Astrocyte of the cerebellum (primary cell): ENCODE measurements around the gene SEPHS2.

Source experiments
- DNase-seq: peaks from one replicate; pipeline ENCODE4 v3.0.0-alpha.2; 2011; ENCODE audit warnings: low read depth
- H3K4me3 ChIP-seq: 2 replicates; pipeline ENCODE4 v1.5.1; 2011; ENCODE audit warnings: mild to moderate bottlenecking, low read depth, low read length, moderate library complexity
- in situ Hi-C: cut with HindIII; loops from 2 replicates; pipeline ENCODE4 v1.10.0; 2017; ENCODE audit warnings: low sequenced_read_pairs
- TF ChIP-seq, protein P1 (sequence below): IDR thresholded peaks from 2 replicates; pipeline ENCODE4 v1.5.1; 2012; ENCODE audit warnings: low read length, low read depth, moderate library complexity, mild to moderate bottlenecking; ENCODE audit errors: missing control alignments

The SEPHS2 gene

DNA sequence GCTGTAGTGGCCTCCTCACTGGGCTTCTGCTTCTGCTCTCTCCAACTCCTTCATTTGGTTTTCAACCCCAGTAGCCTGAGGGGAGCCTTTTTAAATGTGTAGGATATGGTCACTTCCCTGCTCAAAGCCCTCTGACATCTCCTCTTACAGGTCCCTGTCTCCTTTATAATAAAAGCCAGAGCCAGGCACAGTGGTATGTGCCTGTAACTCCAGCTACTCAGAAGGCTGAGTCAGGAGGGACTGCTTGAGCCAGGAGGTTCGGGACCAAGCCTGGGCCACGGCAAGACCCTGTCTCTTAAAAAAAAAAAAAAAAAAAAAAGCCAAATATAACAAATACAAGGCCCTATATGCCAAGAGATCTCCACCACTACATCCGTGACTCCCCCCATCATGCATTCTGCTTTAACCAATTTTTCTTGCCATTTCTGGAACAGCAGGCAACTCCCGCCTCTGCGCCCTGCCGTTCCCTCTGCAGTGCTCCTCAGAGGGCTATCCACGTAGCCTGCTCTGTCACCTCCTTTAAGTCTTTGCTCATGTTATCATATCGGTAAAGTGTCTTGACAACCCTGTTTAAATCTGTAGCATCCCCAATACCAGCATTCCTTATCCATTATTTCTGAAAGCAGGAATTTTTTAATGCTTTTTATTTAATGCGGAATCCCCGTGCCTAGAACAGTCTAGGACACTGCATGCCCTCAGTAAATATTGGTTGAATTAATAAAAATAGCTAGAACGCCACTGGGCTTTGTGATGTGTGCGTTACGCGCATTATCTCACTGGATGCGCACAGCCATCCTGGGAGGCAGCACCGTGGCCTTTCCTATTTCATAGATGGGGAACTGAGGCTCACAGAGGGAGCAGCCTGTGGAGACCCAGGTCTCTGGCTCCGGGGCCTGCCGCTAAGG lies 28.8 kb downstream of the SEPHS2 start:
- TF ChIP-seq, protein P1, sequence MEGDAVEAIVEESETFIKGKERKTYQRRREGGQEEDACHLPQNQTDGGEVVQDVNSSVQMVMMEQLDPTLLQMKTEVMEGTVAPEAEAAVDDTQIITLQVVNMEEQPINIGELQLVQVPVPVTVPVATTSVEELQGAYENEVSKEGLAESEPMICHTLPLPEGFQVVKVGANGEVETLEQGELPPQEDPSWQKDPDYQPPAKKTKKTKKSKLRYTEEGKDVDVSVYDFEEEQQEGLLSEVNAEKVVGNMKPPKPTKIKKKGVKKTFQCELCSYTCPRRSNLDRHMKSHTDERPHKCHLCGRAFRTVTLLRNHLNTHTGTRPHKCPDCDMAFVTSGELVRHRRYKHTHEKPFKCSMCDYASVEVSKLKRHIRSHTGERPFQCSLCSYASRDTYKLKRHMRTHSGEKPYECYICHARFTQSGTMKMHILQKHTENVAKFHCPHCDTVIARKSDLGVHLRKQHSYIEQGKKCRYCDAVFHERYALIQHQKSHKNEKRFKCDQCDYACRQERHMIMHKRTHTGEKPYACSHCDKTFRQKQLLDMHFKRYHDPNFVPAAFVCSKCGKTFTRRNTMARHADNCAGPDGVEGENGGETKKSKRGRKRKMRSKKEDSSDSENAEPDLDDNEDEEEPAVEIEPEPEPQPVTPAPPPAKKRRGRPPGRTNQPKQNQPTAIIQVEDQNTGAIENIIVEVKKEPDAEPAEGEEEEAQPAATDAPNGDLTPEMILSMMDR = no peak

DNA sequence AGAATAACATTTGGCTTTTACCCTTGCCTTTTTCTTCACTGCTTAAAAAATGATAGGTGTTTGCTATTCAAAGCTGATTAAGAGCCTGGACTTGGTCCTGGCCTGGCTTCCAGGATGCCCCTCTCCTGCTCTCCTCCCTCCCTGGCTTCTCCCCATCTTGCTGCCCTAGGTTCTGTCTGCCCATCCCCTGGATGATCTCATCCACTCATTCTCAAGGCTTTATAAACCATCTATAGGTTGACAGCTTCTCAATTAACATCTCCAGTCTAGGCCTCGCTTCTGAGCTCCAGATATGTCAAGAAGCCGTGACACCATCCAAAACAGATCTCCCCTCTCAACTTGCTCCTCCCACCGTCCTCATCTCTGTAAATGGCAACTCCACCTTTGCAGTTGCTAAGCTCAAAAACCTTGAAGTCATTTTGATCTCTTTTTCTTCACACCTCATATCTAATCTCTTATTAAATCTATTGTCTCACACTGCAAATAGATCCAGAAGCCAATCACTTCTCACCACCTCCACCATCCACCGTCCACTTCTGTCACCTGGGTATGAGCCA lies 29.5 kb downstream of the SEPHS2 start:
- TF ChIP-seq, protein P1 = no peak
- in situ Hi-C loops = no loop called here
- DNase-seq = no peak
- H3K4me3 ChIP-seq = no peak overlapping the region

More for the DNA sequence above, 28.8 kb downstream of the SEPHS2 start:
- no peak for DNase-seq
- H3K4me3 ChIP-seq = peak overlapping the region; percentile 51
- in situ Hi-C loops = no loop called here

DNA sequence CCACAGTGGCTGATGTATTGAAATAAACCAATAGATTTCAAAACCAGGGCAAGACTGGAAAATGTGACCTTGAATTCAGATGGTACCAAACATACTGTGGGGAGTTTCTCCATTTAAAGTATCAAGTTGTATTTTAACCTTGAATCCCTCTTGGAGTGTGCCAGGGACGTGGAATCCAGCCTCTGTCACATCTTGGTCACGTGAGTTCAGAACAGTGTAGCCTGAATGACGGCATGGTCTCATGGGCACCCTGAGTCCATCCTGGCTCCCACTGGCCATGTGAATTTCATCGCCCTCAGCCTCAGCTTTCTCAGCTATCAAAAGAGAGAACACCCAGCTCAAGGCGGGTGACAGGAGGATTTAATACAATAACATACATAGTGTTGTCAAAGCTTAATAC lies 31.5 kb downstream of the SEPHS2 start:
- TF ChIP-seq, protein P1 = no peak
- DNase-seq = no peak
- H3K4me3 ChIP-seq = no peak overlapping the region
- in situ Hi-C loops = no loop called here

DNA sequence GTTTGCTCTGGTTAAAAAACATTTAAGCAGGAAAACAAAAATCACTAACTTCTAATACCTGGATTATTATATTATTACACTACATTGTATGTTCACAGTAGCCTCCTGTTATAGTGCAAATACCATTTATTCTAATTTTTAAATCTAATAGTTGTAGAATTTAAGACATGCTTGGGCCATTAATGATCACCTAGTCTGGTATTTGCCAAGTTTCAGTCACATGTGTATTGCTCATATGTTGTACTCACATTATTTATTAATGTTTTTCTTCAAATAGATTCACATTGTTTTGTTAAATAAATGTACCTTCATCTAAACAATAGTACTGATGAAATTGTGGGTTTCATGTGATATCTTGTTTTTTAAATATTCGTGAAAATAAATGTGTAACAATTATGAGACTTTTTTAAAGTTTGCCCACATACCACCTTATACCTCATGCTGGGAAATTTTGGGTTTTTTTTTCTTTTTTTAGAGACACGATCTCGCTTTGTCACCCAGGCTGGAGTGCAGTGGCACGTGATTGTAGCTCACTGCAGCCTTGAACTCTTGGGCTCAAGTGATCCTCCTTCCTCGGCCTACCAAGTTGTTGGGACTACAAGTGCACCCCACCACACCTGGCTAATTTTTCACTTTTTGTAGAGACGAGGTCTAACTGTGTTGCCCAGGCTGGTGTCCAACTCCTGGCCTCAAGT lies 32.4 kb downstream of the SEPHS2 start:
- H3K4me3 ChIP-seq = no peak overlapping the region
- in situ Hi-C loops = no loop called here
- TF ChIP-seq, protein P1 = no peak
- no peak for DNase-seq

DNA sequence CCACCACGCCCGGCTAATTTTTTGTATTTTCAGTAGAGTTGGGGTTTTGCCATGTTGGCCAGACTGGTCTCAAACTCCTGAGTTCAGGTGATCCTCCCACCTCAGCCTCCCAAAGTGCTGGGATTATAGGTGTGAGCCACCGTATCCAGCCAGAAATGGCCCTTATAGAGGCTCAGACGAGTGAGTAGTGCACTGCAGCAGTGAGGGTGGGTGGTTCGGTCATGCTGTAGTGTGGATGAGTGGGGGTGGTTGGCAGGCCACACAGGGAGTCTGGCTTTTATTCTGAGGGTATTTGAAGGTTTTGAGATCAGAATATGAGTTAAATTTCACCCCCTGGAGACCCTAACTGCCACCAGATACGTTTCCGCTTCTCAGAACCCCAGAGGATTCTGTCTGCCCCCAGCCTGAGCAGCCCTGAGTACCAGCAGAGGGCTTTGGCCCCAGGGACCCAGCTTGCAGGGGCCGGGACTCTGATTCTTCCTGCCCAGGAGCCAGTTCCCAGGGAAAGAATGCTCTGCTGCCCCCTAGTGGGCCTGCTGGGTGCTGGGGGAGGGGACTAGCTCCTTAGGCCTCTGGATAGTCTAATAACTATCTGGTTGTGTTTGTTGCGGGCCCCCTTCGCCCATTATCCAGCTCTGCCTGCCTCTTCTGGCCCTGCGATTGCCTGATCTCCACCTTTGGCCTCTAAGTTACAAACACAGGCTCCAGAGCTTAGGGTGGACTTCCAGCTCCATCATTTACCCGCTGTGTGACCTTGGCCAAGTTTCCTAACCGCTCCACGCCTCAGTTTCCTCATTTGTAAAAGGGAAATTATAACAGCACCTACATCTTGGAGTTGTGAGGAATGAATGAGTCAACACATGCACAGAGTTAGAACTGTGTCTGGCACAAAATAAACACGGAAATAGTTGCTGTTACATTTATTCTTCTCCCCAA lies 36.3 kb downstream of the SEPHS2 start:
- in situ Hi-C loops = no loop called here
- TF ChIP-seq, protein P1 = peak; percentile 97
- peak; percentile 73 for DNase-seq
- H3K4me3 ChIP-seq = no peak overlapping the region
